C4-2B (cell line): Measurements from ENCODE around the gene CFAP99.

Source experiments
- H3K27ac ChIP-seq: fragments of 450-650 bp; 2 replicates; pipeline ENCODE4 v1.5.1; 2017
- ZFX ChIP-seq: fragments of 450-650 bp; IDR thresholded peaks from 2 replicates; pipeline ENCODE4 v1.6.1; 2017
- TF ChIP-seq, protein P1 (sequence below): fragments of 450-650 bp; conservative IDR thresholded peaks from 2 replicates; pipeline ENCODE4 v1.5.1; 2017; ENCODE audit warnings: mild to moderate bottlenecking

CFAP99 gene

DNA sequence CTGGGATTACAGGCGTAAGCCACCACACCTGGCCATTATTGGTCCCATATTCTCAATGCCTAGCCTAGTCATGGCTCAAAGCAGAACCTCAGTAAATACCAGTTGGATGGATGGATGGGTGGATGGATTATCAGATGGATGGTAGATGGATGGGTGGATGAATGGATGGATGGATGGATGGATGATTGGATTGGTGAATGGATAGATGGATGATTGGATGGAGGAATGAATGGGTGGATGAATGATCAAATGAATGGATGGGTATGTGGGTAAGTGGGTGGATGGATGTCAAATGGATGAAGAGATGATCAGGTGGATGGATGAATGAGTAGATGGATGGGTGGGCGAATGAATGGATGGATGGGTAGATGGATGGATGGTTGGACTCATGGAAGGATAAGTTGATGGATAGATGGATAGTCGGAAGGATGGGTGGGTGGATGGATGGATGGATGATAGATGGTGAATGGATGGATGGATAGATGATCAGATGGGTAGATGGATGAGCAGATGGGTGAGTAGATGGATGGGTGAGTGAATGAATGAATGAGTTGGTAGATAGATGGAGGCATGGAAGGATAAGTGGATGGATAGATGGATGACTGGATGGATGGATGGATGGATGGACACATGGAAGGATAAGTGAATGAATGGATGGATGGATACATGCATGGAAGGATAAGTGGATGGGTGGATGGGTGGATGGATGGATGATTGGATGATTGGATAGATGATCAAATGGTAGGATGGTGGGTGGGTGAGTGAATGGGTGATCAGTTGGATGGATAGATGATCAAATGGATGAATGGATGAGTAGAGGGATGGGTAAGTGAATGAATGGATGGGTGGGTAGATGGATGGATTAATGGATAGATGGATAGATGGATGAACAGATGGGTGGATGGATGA lies 28.2 kb downstream of the CFAP99 start:
- H3K27ac ChIP-seq: no peak overlapping the region
- TF ChIP-seq, protein P1, sequence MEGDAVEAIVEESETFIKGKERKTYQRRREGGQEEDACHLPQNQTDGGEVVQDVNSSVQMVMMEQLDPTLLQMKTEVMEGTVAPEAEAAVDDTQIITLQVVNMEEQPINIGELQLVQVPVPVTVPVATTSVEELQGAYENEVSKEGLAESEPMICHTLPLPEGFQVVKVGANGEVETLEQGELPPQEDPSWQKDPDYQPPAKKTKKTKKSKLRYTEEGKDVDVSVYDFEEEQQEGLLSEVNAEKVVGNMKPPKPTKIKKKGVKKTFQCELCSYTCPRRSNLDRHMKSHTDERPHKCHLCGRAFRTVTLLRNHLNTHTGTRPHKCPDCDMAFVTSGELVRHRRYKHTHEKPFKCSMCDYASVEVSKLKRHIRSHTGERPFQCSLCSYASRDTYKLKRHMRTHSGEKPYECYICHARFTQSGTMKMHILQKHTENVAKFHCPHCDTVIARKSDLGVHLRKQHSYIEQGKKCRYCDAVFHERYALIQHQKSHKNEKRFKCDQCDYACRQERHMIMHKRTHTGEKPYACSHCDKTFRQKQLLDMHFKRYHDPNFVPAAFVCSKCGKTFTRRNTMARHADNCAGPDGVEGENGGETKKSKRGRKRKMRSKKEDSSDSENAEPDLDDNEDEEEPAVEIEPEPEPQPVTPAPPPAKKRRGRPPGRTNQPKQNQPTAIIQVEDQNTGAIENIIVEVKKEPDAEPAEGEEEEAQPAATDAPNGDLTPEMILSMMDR: no peak
- TF ChIP-seq ZFX: no peak

DNA sequence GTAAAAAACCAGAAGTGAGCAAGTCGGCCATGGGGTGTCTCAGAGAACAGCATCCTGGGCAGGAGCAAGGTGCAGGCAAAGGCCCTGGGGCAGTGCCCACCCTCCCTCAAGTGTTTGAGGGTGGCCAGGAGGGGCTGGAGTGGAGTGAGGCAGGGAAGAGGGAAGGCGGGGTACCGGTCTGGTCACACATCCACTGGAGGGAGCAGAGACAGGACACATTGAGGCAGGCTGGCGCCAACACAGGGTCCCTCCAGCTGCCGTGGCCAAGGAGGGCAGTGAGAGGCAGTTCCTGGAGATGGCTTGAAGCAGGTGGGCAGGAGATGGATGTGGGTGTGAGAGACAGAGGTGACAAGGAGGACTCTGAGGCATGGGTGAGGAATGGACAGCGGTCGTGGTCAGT lies 29.8 kb downstream of the CFAP99 start:
- TF ChIP-seq ZFX: no peak
- TF ChIP-seq, protein P1: no peak
- no peak overlapping the region for H3K27ac ChIP-seq

- H3K27ac ChIP-seq: no peak overlapping the region
- TF ChIP-seq, protein P1: no peak
- TF ChIP-seq ZFX: no peak
Measured at GRCh38 chr4:2449051-2449450, 30.3 kb downstream of the CFAP99 start.

DNA sequence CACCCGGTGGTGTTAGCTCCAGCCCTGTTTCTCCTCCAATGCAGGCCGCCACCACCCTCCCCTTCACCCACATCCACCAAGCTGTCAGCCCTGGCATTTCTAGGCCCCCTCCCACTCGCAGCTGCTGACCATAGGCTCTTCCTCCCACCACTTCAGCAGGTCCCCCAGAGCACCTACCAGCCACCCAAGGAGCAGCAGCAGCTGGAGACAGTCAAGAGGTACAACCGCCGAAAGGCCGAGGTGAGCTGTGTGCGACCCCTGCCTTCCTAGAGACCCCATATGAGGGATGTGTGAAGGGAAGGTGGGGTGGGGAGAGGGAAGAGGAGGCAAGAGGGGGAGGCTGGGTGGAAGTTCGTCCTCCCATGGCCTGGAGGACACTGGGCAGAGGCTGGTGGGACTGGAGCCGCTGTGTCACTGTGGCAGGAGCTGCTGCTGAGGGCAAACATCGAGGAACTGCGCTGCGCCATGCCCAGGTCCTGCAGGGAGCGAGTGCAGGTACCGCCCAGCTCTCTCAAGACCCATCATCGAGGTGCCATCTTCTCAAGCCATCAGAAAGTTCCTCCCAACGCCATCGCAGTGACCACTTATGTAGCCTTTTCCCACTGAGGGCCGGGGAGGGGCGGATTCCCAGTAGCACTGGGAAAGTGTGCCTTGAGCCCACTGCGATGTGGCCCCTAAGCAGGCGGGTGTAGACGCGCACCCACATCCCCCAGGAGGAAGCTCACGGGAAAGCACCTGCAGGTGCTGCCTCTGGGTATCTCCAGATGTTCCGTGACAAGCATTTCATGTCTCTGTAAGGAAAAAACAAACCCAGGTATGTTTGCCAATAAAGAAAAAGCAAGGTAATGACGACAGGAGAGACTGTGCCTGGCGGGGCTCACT lies 31.0 kb downstream of the CFAP99 start:
- H3K27ac ChIP-seq: no peak overlapping the region
- no peak for TF ChIP-seq ZFX
- TF ChIP-seq, protein P1: no peak

GRCh38 chr4:2450394-2451035 lies 31.8 kb downstream of the CFAP99 start:
- no peak overlapping the region for H3K27ac ChIP-seq
- TF ChIP-seq, protein P1: no peak
- TF ChIP-seq ZFX: no peak

DNA sequence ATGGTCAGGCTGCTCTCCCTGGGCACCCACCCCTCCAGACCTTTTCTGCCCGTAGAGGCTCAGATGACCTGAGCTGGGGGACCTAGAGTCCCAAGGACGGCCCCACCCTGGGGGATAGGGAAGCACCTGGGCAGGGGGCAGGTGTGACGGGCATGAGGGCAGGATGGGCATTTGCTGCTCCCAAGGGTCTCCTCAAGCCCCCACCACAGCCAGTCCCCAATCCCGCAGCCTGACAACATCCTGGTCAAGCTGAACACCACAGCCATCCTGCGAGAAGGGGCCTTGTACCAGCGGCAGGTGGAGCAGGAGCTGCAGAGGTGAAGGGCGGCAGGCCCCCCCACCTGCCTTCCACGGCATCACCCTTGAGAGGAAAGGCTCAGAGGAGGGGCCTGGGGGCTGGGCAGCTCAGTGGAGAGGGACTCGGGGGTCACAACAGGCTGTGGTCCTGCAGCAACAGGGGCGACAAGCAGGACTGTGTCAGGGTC lies 32.3 kb downstream of the CFAP99 start:
- TF ChIP-seq, protein P1: no peak
- TF ChIP-seq ZFX: no peak
- no peak overlapping the region for H3K27ac ChIP-seq
